Neural progenitor cell (in vitro differentiated cells): Measurements from ENCODE around the gene OR6B2. TPM values are rescaled to one million over a fixed set of nuclear protein-coding genes. Genes with fewer than 3 reads are reported as not detected.
"Not testable (repeated sequence)": the region's sequence is repeated elsewhere in the genome, so short reads cannot be mapped to it uniquely, and the experiment has no call there.

ENCODE experiments used
- DNase-seq: peaks from one replicate; pipeline ENCODE4 v3.0.0-alpha.2; 2016; ENCODE audit warnings: low spot score
- H2AFZ ChIP-seq: fragments of 200-600 bp; sonication (generic); replicated peaks from 2 replicates; pipeline ENCODE4 v1.6.1; 2016; ENCODE audit warnings: antibody characterized with exemption
- H3F3A ChIP-seq: fragments of 200-600 bp; sonication (generic); 2 replicates; pipeline ENCODE4 v1.6.1; 2016; ENCODE audit warnings: antibody characterized with exemption, low read depth
- H3K27ac ChIP-seq: fragments of 200-600 bp; sonication (generic); 2 replicates; pipeline ENCODE4 v1.5.1; 2016; ENCODE audit warnings: mild to moderate bottlenecking
- H3K27me3 ChIP-seq: fragments of 200-600 bp; sonication (generic); 2 replicates; pipeline ENCODE4 v1.6.1; 2016; ENCODE audit warnings: mild to moderate bottlenecking, moderate library complexity
- H3K36me3 ChIP-seq: fragments of 200-600 bp; sonication (generic); 2 replicates; pipeline ENCODE4 v1.5.1; 2016
- H3K4me1 ChIP-seq: fragments of 200-600 bp; sonication (generic); 2 replicates; pipeline ENCODE4 v1.6.1; 2016; ENCODE audit warnings: mixed run types
- H3K4me2 ChIP-seq: fragments of 200-600 bp; sonication (generic); 2 replicates; pipeline ENCODE4 v1.6.1; 2016
- H3K4me3 ChIP-seq: fragments of 200-600 bp; sonication (generic); 2 replicates; pipeline ENCODE4 v1.5.1; 2016
- H3K79me2 ChIP-seq: fragments of 200-600 bp; sonication (generic); 2 replicates; pipeline ENCODE4 v1.6.1; 2016; ENCODE audit warnings: low read depth
- H3K9ac ChIP-seq: fragments of 200-600 bp; sonication (generic); 2 replicates; pipeline ENCODE4 v1.6.1; 2016
- H3K9me3 ChIP-seq: fragments of 200-600 bp; sonication (generic); 2 replicates; pipeline ENCODE4 v1.5.1; 2016; ENCODE audit warnings: low read depth
- H4K20me1 ChIP-seq: fragments of 200-600 bp; sonication (generic); 2 replicates; pipeline ENCODE4 v1.6.1; 2016; ENCODE audit warnings: low read depth
- H3K27ac Mint-ChIP-seq: 3 replicates; pipeline ENCODE4 v1.8.0; 2021; ENCODE audit warnings: mixed read lengths
- H3K27me3 Mint-ChIP-seq: 2 replicates; pipeline ENCODE4 v1.8.0; 2022; ENCODE audit warnings: low read depth, mild to moderate bottlenecking, inconsistent platforms, moderate library complexity, mixed read lengths; ENCODE audit not compliant: insufficient read depth
- H3K36me3 Mint-ChIP-seq: 3 replicates; pipeline ENCODE4 v1.8.0; 2021; ENCODE audit warnings: mixed read lengths
- H3K4me1 Mint-ChIP-seq: 3 replicates; pipeline ENCODE4 v1.8.0; 2021; ENCODE audit warnings: mixed read lengths
- H3K4me3 Mint-ChIP-seq: 3 replicates; pipeline ENCODE4 v1.8.0; 2021; ENCODE audit warnings: mild to moderate bottlenecking, moderate library complexity, mixed read lengths
- H3K9me3 Mint-ChIP-seq: 3 replicates; pipeline ENCODE4 v1.8.0; 2020; ENCODE audit warnings: mixed read lengths
- CTCF ChIP-seq: fragments of 200-600 bp; sonication (generic); IDR thresholded peaks from 2 replicates; pipeline ENCODE4 v1.5.1; 2017; ENCODE audit warnings: antibody characterized with exemption, mild to moderate bottlenecking
- EZH2 ChIP-seq: fragments of 200-600 bp; sonication (generic); IDR thresholded peaks from 2 replicates; pipeline ENCODE4 v1.6.1; 2017; ENCODE audit warnings: antibody characterized with exemption, mild to moderate bottlenecking, moderate library complexity
- EZH2phosphoT487 ChIP-seq: fragments of 200-600 bp; sonication (generic); IDR thresholded peaks from 2 replicates; pipeline ENCODE4 v1.6.1; 2017; ENCODE audit warnings: antibody characterized with exemption
- total RNA-seq: library from RNA; depleted of rRNA; stranded (reverse); fragments of >200 nt; gene quantifications from 2 replicates; pipeline ENCODE4 v1.2.3, GENCODE V29; 2015; ENCODE audit warnings: low replicate concordance

Gene OR6B2
- total RNA-seq, 1 donor from 2014 or later: not detected

GRCh38 chr2:240048237-240048636, 18.0 kb upstream of the OR6B2 start:
- Mint-ChIP-seq H3K36me3 (no peaks in the 10 kb centered on the region), H3K27me3 (peaks cover 12% of the 10 kb centered on the region), H3K4me3 (no peak overlapping the region), H3K9me3 (no peaks in the 10 kb centered on the region), H3K4me1 (peaks cover 4% of the 10 kb centered on the region), H3K27ac (no peak overlapping the region)
- Histone ChIP-seq H3K4me3 (no peak overlapping the region), H2AFZ (no peak overlapping the region), H3K36me3 (no peaks in the 10 kb centered on the region), H4K20me1 (no peaks in the 10 kb centered on the region), H3K79me2 (no peaks in the 10 kb centered on the region), H3K9me3 (no peaks in the 10 kb centered on the region), H3K9ac (no peak overlapping the region), H3K4me2 (no peak overlapping the region), H3F3A (no peaks in the 10 kb centered on the region), H3K27ac (no peak overlapping the region), H3K4me1 (no peaks in the 10 kb centered on the region), H3K27me3 (peaks cover 72% of the 10 kb centered on the region)
- TF ChIP-seq EZH2 (no peak), CTCF (no peak)
- no peak for DNase-seq

GRCh38 chr2:240045098-240045497, 14.9 kb upstream of the OR6B2 start:
- Histone ChIP-seq H3K36me3 (no peaks in the 10 kb centered on the region), H3F3A (no peaks in the 10 kb centered on the region), H4K20me1 (no peaks in the 10 kb centered on the region), H2AFZ (no peak overlapping the region), H3K27ac (no peak overlapping the region), H3K9me3 (no peaks in the 10 kb centered on the region), H3K4me2 (no peak overlapping the region), H3K4me3 (no peak overlapping the region), H3K4me1 (no peaks in the 10 kb centered on the region), H3K9ac (no peak overlapping the region), H3K79me2 (no peaks in the 10 kb centered on the region), H3K27me3 (peaks cover 64% of the 10 kb centered on the region)
- Mint-ChIP-seq H3K36me3 (no peaks in the 10 kb centered on the region), H3K9me3 (no peaks in the 10 kb centered on the region), H3K4me3 (no peak overlapping the region), H3K27ac (peak overlapping the region; percentile 83), H3K27me3 (peaks cover 16% of the 10 kb centered on the region), H3K4me1 (no peaks in the 10 kb centered on the region)
- no peak for TF ChIP-seq EZH2
- TF ChIP-seq CTCF: no peak
- no peak for TF ChIP-seq EZH2phosphoT487
- no peak for DNase-seq

GRCh38 chr2:240044096-240044495, 13.9 kb upstream of the OR6B2 start:
- not testable (repeated sequence) for H3K36me3 Mint-ChIP-seq, H3K27ac ChIP-seq, H2AFZ ChIP-seq, H3K36me3 ChIP-seq, H4K20me1 ChIP-seq, H3K9ac ChIP-seq, H3K27ac Mint-ChIP-seq, H3K9me3 Mint-ChIP-seq, H3F3A ChIP-seq, DNase-seq, H3K4me1 ChIP-seq, H3K4me2 ChIP-seq, H3K9me3 ChIP-seq, H3K4me1 Mint-ChIP-seq, H3K4me3 Mint-ChIP-seq, H3K4me3 ChIP-seq, H3K79me2 ChIP-seq
- peaks cover 16% of the 10 kb centered on the region for H3K27me3 Mint-ChIP-seq
- peaks cover 64% of the 10 kb centered on the region for H3K27me3 ChIP-seq

GRCh38 chr2:240043279-240043989, 13.2 kb upstream of the OR6B2 start:
- Histone ChIP-seq H3K9ac (no peak overlapping the region), H3K4me1 (no peaks in the 10 kb centered on the region), H2AFZ (no peak overlapping the region), H3K36me3 (no peaks in the 10 kb centered on the region), H3K4me2 (no peak overlapping the region), H3K9me3 (no peaks in the 10 kb centered on the region), H3K27me3 (peaks cover 64% of the 10 kb centered on the region), H3K4me3 (no peak overlapping the region), H3K79me2 (no peaks in the 10 kb centered on the region), H4K20me1 (no peaks in the 10 kb centered on the region), H3F3A (no peaks in the 10 kb centered on the region), H3K27ac (no peak overlapping the region)
- peaks cover 16% of the 10 kb centered on the region for H3K27me3 Mint-ChIP-seq
- H3K36me3 Mint-ChIP-seq: no peaks in the 10 kb centered on the region
- no peak overlapping the region for H3K27ac Mint-ChIP-seq
- no peaks in the 10 kb centered on the region for H3K9me3 Mint-ChIP-seq
- TF ChIP-seq EZH2phosphoT487 (no peak), CTCF (no peak), EZH2 (no peak)
- H3K4me3 Mint-ChIP-seq: peak overlapping the region; percentile 40
- no peak for DNase-seq
- H3K4me1 Mint-ChIP-seq: no peaks in the 10 kb centered on the region
